ENCODE measurements around the gene SYT6.
A peak's percentile ranks its signal among the peaks of the same experiment; 100 is the strongest.

The SYT6 gene, protein sequence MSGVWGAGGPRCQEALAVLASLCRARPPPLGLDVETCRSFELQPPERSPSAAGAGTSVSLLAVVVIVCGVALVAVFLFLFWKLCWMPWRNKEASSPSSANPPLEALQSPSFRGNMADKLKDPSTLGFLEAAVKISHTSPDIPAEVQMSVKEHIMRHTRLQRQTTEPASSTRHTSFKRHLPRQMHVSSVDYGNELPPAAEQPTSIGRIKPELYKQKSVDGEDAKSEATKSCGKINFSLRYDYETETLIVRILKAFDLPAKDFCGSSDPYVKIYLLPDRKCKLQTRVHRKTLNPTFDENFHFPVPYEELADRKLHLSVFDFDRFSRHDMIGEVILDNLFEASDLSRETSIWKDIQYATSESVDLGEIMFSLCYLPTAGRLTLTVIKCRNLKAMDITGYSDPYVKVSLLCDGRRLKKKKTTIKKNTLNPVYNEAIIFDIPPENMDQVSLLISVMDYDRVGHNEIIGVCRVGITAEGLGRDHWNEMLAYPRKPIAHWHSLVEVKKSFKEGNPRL

GRCh38 chr1:114153261-114154145 is at the start of gene SYT6:
Gene SYT6, minus strand, starts transcription at chr1:114153869. Its CDS starts 97 bp downstream, at chr1:114153772.
- intact Hi-C loops (cut with DNase I), result no loop called here
- DNase-seq, result peak in 26 of 42 donors; percentile 15 to 60 (median 34)

- DNase-seq, result no peak
These were observed 47.8 kb upstream of the SYT6 start for GRCh38 chr1:114201486-114201885.

GRCh38 chr1:114199017-114199594 is 45.4 kb upstream of the SYT6 start:
- no peak for DNase-seq

More at GRCh38 chr1:114201486-114201885, 47.8 kb upstream of the SYT6 start:
- intact Hi-C loops (cut with DNase I), result no loop called here

DNA sequence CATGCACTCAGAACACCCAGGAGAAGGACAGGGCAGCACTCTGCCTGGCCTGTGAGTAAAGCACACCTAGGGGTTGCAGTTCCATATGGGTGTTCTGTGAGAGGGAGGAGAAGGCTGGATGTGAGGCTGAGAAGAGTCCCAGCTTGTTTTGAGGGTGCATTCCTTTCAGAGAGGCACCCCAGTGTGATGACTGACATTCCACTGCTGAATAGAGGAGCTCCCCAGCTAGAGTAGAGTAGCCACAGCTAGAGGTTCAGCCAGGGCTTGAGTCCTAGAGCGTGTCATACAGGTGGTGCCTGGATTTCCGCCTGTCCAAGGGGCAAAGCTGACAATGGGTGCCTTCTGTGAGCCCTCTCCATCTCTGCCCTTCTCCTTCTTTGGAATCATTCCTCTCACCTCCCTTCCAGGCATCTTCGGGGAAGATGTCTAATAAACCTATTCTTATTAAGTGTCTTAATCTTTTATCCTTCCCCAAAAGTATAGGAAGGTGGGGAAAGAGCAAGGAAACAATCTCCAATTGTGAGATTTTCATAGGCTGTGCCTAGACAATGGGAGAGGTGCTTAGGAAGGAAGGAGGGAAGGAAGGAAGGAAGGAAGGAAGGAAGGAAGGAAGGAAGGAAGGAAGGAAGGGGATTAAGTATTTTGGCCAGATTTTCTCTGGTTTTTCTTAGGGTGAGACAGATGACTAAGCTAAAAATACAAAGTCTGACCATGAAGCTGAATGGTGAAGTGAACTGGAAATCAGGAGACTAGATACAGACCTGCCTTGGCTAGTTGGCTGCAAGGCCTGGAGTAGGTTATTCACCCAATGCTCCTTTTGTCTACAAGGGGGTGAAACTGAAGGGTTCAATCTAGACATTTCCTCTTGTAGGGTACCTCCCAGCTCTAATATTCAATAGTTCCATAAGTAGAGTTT is 43.6 kb upstream of the SYT6 start:
- intact Hi-C loops (cut with DNase I), result no loop called here
- no peak for DNase-seq

More at GRCh38 chr1:114199017-114199594, 45.4 kb upstream of the SYT6 start:
- intact Hi-C loops (cut with DNase I), result no loop called here

- DNase-seq, result no peak
- intact Hi-C loops (cut with DNase I), result no loop called here
These were observed 42.1 kb upstream of the SYT6 start for GRCh38 chr1:114195819-114196218.

DNA sequence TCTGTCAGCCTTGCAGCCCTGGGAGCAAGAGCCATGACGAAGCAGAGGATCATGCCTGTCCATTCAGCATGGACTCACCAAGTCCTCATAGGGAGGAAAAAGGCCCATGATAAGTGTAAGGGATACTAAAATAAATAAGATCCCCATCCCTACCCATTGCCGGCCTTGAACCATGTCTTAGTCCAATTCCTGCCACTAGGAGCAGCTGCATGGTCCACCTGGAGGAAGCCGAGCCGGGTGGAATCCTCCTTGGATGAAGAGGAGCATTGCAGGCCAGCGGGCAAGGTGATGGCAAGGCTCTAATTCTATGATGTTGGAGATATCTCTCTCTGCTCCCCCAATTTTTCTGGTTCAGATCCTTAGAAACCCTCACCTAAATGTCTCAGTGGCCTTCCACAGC is 38.7 kb upstream of the SYT6 start:
- intact Hi-C loops (cut with DNase I), result no loop called here
- DNase-seq, result no peak

DNA sequence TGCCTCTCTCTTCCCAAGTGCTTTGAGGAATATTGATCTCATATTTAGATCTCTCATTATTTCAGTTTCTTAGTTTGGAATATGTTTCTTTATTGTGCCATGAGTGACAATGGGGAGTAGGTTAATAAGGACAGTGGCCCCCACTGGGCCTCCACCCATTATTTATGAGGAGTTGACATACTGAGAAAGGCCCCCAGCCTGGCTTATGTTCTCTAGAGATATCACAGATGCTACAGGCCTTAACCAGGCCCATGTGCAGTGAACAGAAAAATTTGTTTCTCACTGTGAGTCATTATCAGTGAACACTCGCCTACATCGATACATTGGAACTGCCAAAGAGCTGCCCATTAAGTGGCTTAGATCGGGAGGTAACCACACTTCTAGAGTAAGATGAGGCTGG is 35.7 kb upstream of the SYT6 start:
- no peak for DNase-seq
- intact Hi-C loops (cut with DNase I), result no loop called here

DNA sequence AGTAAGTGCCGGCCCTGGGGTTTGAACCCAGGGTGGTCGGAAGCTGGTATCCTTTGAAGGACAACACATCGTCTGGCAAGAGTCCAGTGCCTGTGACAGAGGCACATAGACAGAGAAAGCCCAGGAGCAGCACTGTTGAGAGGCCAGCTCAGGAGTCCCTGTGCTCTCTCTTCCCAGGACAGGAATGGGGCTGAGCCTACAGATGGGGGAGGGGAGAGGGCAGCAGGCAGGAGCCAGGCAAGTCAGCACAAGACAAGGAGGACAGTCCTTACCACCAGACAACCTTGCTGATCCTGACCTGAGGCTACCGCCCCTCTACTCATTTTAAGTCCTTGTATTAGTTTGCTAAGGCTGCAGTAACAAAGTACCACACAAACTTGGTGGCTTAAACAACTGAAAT is 27.7 kb upstream of the SYT6 start:
- intact Hi-C loops (cut with DNase I), result no loop called here
- no peak for DNase-seq

DNA sequence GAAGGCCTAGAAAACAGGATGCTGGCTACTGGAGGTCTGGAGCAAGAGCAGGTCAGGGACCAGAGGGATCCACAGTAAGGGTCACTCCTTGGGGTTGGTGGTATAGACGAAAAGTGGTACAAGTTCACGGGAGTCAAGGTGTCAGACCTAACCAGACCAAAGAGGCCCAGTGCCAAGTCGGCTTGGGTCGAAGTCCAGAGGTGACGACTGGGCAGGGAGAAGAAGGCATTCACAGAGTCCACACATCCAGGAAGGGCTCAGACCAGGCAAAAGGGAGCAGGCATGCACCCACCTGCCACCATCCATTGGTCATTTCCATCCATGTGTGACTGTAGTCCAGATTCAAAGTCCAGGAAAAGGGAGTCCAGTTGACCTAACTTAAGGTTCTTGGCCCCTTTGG is 27.1 kb upstream of the SYT6 start:
- no peak for DNase-seq
- intact Hi-C loops (cut with DNase I), result no loop called here

DNA sequence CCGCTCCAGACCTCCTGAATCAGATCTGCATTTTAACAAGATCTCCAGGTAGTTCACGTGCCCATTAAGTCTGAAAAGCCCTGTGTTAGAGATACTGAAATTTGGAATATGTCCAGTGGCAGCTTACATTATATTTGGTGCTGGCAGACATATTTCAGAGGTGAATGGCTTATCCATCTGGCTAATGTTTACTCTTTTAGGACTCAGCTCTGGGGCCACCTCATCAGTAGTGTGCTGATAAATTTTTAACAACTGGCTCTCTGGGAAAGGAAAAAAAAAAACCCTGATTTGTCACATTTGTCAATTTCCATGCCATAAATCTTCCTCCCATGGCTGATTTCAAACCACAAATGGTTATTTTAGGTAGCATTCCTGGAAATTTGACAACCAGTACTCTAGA is 25.3 kb upstream of the SYT6 start:
- no peak for DNase-seq
- intact Hi-C loops (cut with DNase I), result no loop called here

GRCh38 chr1:114177282-114177681 is 23.6 kb upstream of the SYT6 start:
- intact Hi-C loops (cut with DNase I), result no loop called here
- no peak for DNase-seq

DNA sequence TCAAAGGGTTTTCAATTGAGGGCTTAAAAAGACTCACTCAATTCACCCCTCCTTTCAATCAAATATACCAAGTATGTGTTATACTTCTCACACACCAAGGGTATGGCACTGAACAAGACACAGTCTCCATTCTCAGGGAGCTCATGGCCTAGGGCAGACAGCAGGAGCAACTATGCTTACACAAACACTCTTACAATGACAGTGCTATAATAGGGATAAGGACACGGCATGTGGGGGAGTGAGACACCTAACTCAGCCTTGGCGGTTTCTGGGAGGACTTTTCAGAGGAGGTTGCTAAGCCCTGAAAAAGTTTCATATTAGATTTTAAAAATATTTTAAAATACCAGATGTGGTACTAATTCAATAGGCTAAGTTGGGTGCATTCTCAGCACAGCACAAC is 22.7 kb upstream of the SYT6 start:
- intact Hi-C loops (cut with DNase I), result no loop called here

DNA sequence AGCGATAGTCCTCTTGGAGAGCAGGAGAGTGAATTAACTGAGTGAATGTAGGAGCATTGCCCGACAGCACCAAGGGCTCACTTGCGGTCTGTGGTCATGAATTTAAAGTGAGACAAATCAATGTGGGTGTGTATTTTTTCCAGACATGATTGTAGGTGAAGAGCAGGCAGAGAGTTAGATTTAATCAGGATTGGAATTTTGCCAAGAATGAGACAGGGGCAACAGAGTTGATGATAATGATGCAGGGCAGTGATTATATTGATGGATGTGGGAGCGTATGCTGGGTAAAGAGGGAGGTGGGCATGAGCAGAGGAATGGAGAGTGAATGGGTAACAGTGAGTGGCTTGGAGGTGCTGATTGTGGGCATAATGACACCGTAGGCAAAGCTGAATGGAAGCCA is 20.0 kb upstream of the SYT6 start:
- peak in 1 of 42 donors; percentile 24 for DNase-seq
- intact Hi-C loops (cut with DNase I), result no loop called here

More for the DNA sequence above, 22.7 kb upstream of the SYT6 start:
- DNase-seq, result no peak

DNA sequence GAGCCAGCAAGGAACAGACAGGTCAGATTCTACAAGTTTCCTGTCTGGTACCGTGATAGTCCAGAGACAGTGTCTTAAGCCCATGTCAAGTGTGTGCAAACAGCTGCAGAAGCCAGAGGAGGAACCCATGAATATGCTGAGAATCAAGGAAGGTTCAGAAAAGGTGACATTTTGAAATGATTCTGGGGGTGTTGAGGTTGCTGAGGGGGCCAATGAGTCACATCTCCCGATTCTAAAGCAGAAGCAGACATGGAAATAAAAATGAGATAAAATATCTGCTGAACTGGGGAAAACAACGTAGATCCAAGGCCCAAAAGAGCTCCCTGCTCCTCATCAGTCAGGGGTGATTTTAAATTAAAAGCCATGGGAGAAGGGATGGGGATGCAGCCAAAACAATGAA is 15.8 kb upstream of the SYT6 start:
- intact Hi-C loops (cut with DNase I), result no loop called here
- DNase-seq, result peak in 8 of 42 donors; percentile 22 to 62 (median 32)

DNA sequence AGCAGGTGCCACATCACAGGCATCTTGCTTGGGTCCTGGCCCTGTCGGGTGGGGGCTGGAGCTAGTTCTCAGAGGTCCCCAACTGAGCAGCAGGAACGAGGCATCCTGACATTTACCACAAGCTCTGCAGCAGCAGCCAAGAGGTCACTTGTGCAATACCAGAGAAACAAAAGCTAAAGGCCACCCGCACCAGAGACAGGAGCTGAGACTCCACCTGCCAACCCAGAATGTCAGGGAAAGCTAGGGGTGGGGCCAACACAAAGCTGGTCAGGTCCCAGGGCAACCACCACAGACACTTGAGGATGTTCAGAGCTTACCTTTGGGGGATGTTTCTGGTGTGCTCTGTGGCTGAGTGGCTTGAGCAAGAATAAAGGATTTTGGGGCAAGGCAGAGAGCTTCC is 13.6 kb upstream of the SYT6 start:
- DNase-seq, result peak in 1 of 42 donors; percentile 34

DNA sequence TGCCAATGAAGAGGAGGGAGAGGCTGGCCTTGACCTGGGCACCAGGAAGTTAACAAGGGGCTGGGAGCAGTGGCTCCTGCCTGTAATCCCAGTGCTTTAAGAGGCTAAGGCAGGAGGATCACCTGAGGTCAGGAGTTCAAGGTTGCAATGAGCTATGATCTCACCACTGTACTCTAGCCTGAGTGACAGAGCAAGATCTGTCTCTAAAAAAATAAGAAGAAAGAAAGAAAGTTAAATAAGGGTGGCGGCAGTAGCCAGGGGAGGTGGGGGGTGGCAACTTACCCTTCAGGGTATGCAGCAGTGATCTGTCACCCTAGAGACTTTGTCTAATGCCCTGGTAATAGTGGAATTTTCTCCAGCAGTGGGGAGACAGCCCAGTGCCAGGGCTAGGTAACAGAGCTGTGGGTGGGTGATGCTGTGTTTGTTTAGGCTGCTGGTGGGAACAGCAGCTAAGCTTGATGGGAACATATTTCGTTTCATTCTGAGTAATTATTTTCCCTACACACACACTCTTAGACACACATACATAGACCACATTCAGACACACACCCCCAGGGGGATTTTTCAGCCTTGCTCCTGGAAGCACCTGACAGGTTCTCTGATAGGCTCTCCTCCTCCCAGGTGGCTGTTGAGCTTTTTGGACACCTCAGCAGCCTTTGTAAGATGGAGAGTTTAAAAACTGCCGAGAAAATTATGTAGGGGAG is 11.3 kb upstream of the SYT6 start:
- no peak for DNase-seq
- intact Hi-C loops (cut with DNase I), result no loop called here

More for the DNA sequence above, 13.6 kb upstream of the SYT6 start:
- intact Hi-C loops (cut with DNase I), result no loop called here

- intact Hi-C loops (cut with DNase I), result no loop called here
- no peak for DNase-seq
These were observed 6.3 kb upstream of the SYT6 start for GRCh38 chr1:114159941-114160340.

DNA sequence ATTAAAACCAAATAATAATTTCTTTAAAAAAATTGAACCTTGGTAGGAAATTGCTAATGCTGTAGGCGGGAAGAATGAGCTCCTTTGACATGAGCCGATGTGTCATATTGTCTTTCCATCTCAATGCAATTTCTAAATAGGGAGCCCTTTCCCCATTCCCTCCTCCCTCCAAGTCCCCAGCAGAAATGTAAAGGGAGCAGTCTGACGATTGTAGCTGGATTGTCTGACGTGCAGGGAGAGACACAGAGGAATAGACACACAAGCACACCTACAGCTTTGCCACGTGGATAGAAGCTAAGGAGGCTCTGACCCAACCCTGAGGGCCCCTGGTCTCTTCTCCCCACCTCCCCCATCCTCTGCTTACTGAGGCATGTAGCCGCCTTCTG is 3.6 kb upstream of the SYT6 start:
- intact Hi-C loops (cut with DNase I), result no loop called here
- DNase-seq, result peak in 21 of 42 donors; percentile 6 to 78 (median 43)

Measured in head of caudate nucleus (tissue), 42 donors.